HCT116 (cell line): ENCODE results near the gene HIGD1C. TPM values are rescaled to one million over a fixed set of nuclear protein-coding genes. Genes with fewer than 3 reads are reported as not detected.

ENCODE experiments used
- ATAC-seq: fragments of 200-7000 bp; cut with Tn5 transposase; 2 replicates; pipeline ENCODE4 v1.9.1; 2020; ENCODE audit warnings: mild to moderate bottlenecking, moderate library complexity
- BruUV-seq: library from RNA; stranded (reverse); fragments of 400-500 nt; replicated peaks from 2 replicates; lab custom pipeline; 2021; lab: Mats Ljungman, UMichigan
- CTCF ChIA-PET: fragments of 300-600 bp; sonication (Branson Sonifier 250); formaldehyde crosslinking; loops from one replicate; lab custom pipeline; 2021; ENCODE audit warnings: antibody characterized with exemption; lab: Charles Lee
- POLR2A ChIA-PET: fragments of 300-600, 350-600 bp; sonication (Branson Sonifier 250); formaldehyde crosslinking; loops from one replicate; lab custom pipeline; 2021; ENCODE audit warnings: antibody characterized with exemption; lab: Charles Lee
- RAD21 ChIA-PET, 2 experiments: fragments of 300-600 bp; sonication (Branson Sonifier 250); formaldehyde crosslinking; loops; one replicate each; lab custom pipeline; 2023; ENCODE audit warnings: low total read pairs in 2 of 2; ENCODE audit not compliant: uncharacterized antibody in 2 of 2, unreplicated experiment in 2 of 2, low non-redundant PET in 1 of 2; lab: Charles Lee
- DNase-seq: peaks from one replicate; pipeline ENCODE4 v3.0.0-alpha.2; 2010; ENCODE audit warnings: low read depth, low spot score
- H2AFZ ChIP-seq: fragments of 200-600 bp; shearing (Covaris generic), sonication (generic); 2 replicates; pipeline ENCODE4 v1.6.1; 2017; ENCODE audit warnings: low read depth, mixed run types, mixed read lengths, antibody characterized with exemption, low read length; ENCODE audit not compliant: poor library complexity, severe bottlenecking
- H3K27ac ChIP-seq: 2 replicates; pipeline ENCODE4 v1.5.1; 2012; ENCODE audit warnings: low read depth, low read length
- H3K27me3 ChIP-seq: fragments of 200-600 bp; sonication (generic); 2 replicates; pipeline ENCODE4 v1.6.1; 2016; ENCODE audit warnings: mixed run types, low read length, mixed read lengths; ENCODE audit not compliant: insufficient read depth
- H3K36me3 ChIP-seq, 2 experiments: fragments of 200-500 bp in 1 of 2; fragments of 200-600 bp in 1 of 2; sonication (Bioruptor generic) in 1 of 2; sonication (generic) in 1 of 2; 2 replicates each; pipeline versions ENCODE4 v1.5.1 to v1.6.1; 2014 to 2016; ENCODE audit warnings: low read length in 2 of 2, inconsistent platforms in 1 of 2, mixed read lengths in 1 of 2, mixed run types in 1 of 2; ENCODE audit not compliant: insufficient read depth in 2 of 2, control insufficient read depth in 1 of 2
- H3K4me1 ChIP-seq, 2 experiments: fragments of 200-600 bp in 1 of 2; sonication (generic) in 1 of 2; 2 replicates each; pipeline versions ENCODE4 v1.5.1 to v1.6.1; 2012 to 2017; ENCODE audit warnings: low read length in 2 of 2, inconsistent platforms in 1 of 2, mild to moderate bottlenecking in 1 of 2, mixed read lengths in 1 of 2, mixed run types in 1 of 2, moderate library complexity in 1 of 2; ENCODE audit not compliant: insufficient read depth in 2 of 2, control insufficient read depth in 1 of 2
- H3K4me2 ChIP-seq: fragments of 200-600 bp; sonication (generic); 2 replicates; pipeline ENCODE4 v1.6.1; 2017; ENCODE audit warnings: mixed run types, low read length, mixed read lengths
- H3K4me3 ChIP-seq, 2 experiments: fragments of 200-600 bp in 1 of 2; sonication (generic) in 1 of 2; replicated peaks in 1 of 2; 2 replicates each; pipeline ENCODE4 v1.5.1; 2011 to 2016; ENCODE audit warnings: low read length in 2 of 2, control low read depth in 1 of 2, low read depth in 1 of 2, mild to moderate bottlenecking in 1 of 2, mixed read lengths in 1 of 2, mixed run types in 1 of 2
- H3K79me2 ChIP-seq: fragments of 200-600 bp; sonication (generic); 2 replicates; pipeline ENCODE4 v1.6.1; 2017; ENCODE audit warnings: mild to moderate bottlenecking, mixed run types, low read length, moderate library complexity, mixed read lengths; ENCODE audit not compliant: insufficient read depth
- H3K9ac ChIP-seq: fragments of 200-600 bp; sonication (generic); 2 replicates; pipeline ENCODE4 v1.6.1; 2016; ENCODE audit warnings: low read length, mixed read lengths
- H3K9me2 ChIP-seq: fragments of 200-600 bp; sonication (generic), shearing (Covaris generic); 2 replicates; pipeline ENCODE4 v1.6.1; 2017; ENCODE audit warnings: mixed run types, mild to moderate bottlenecking, moderate library complexity; ENCODE audit not compliant: insufficient read depth
- H3K9me3 ChIP-seq, 2 experiments: fragments of 200-500 bp in 1 of 2; fragments of 200-600 bp in 1 of 2; sonication (Bioruptor generic) in 1 of 2; sonication (generic) in 1 of 2; 2 replicates each; pipeline ENCODE4 v1.6.1; 2014 to 2017; ENCODE audit warnings: low read length in 2 of 2, mixed read lengths in 2 of 2, inconsistent platforms in 1 of 2, low read depth in 1 of 2, mild to moderate bottlenecking in 1 of 2, mixed run types in 1 of 2, moderate library complexity in 1 of 2; ENCODE audit not compliant: control insufficient read depth in 1 of 2, insufficient read depth in 1 of 2
- H4K20me1 ChIP-seq: fragments of 200-600 bp; sonication (generic), shearing (Covaris generic); 2 replicates; pipeline ENCODE4 v1.6.1; 2017; ENCODE audit warnings: mixed run types, mild to moderate bottlenecking, moderate library complexity; ENCODE audit not compliant: insufficient read depth
- ATF3 ChIP-seq: IDR thresholded peaks from 2 replicates; pipeline ENCODE4 v1.6.1; 2012
- CBX3 ChIP-seq: IDR thresholded peaks from 2 replicates; pipeline ENCODE4 v1.6.1; 2012; ENCODE audit warnings: low read depth
- CTCF ChIP-seq, 3 experiments: fragments of 200-600 bp in 1 of 3; sonication (generic) in 1 of 3; IDR thresholded peaks in 2 of 3; conservative IDR thresholded peaks in 1 of 3; 2 replicates each; pipeline ENCODE4 v1.5.1; 2012 to 2017; ENCODE audit warnings: low read depth in 2 of 3, low read length in 2 of 3, antibody characterized with exemption in 1 of 3, borderline replicate concordance in 1 of 3, control low read depth in 1 of 3, mild to moderate bottlenecking in 1 of 3, mixed read lengths in 1 of 3, mixed run types in 1 of 3, moderate library complexity in 1 of 3; ENCODE audit not compliant: insufficient read depth in 1 of 3
- EGR1 ChIP-seq: IDR thresholded peaks from 2 replicates; pipeline ENCODE4 v1.6.1; 2012; ENCODE audit warnings: low read depth
- ELF1 ChIP-seq: IDR thresholded peaks from 2 replicates; pipeline ENCODE4 v1.6.1; 2012; ENCODE audit warnings: low read depth, borderline replicate concordance
- EZH2 ChIP-seq: fragments of 200-600 bp; sonication (generic); IDR thresholded peaks from 2 replicates; pipeline ENCODE4 v1.6.1; 2017; ENCODE audit warnings: antibody characterized with exemption, mixed run types
- FOSL1 ChIP-seq: IDR thresholded peaks from 2 replicates; pipeline ENCODE4 v1.6.1; 2012; ENCODE audit warnings: low read depth
- POLR2A ChIP-seq: IDR thresholded peaks from 2 replicates; pipeline ENCODE4 v1.7.0; 2011; ENCODE audit warnings: borderline replicate concordance; ENCODE audit not compliant: insufficient read depth, insufficient read length; ENCODE audit errors: extremely low read depth
- POLR2AphosphoS5 ChIP-seq: IDR thresholded peaks from 2 replicates; pipeline ENCODE4 v1.6.1; 2011; ENCODE audit warnings: mild to moderate bottlenecking, low read depth, low read length, moderate library complexity
- RAD21 ChIP-seq: IDR thresholded peaks from 2 replicates; pipeline ENCODE4 v1.6.1; 2012; ENCODE audit warnings: low read depth, mild to moderate bottlenecking
- SIN3A ChIP-seq: IDR thresholded peaks from 2 replicates; pipeline ENCODE4 v1.6.1; 2012; ENCODE audit warnings: low read depth
- ZBTB33 ChIP-seq: IDR thresholded peaks from 2 replicates; pipeline ENCODE4 v1.6.1; 2011; ENCODE audit warnings: mild to moderate bottlenecking, low read length, moderate library complexity; ENCODE audit not compliant: insufficient replicate concordance; ENCODE audit errors: extremely low read depth
- intact Hi-C: fragments of 100-400 bp; cut with micrococcal nuclease; formaldehyde crosslinking; loops from 2 replicates; pipeline ENCODE4 v1.10.0; 2022
- total RNA-seq: library from RNA; stranded (reverse); gene quantifications from one replicate; pipeline ENCODE4 v1.2.1, GENCODE V29; 2021; ENCODE audit not compliant: unreplicated experiment
- TF ChIP-seq, protein P1 (sequence below): IDR thresholded peaks from 2 replicates; pipeline ENCODE4 v1.6.1; 2012; ENCODE audit warnings: low read depth

HIGD1C gene
- total RNA-seq, 1 experiment from 2014 or later = not detected

DNA sequence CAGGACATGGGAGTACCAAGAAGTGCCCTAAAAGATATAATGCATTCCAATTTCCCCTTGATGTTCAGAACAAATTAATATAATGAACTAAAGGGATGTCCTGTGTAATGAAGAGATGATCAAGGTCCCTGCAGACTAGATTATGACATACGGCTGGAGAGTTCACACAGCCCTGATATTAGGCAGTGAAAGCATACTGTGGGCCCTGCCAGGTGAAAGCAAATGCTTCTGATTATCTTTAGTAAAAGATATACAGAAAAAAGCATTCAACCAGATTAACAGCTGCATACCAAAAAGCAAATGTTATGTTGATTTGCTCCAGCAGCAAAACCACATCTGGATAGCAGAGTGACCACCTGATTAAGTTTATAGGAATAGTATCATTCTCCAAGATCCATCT, 12.1 kb downstream of the HIGD1C start (continued):
- no peak for TF ChIP-seq CTCF (IDR thresholded peaks at IDR 0.05 in 2 of 3, conservative IDR thresholded peaks at IDR 0.05 in 1 of 3; ENCODE audit: borderline replicate concordance in 1 of 3, insufficient read depth in 1 of 3, low read depth in 2 of 3, low read length in 2 of 3)
- TF ChIP-seq RAD21 = no peak
- no peak for TF ChIP-seq POLR2AphosphoS5

- Histone ChIP-seq H2AFZ (no peak overlapping the region), H3K79me2 (no peaks in the 10 kb centered on the region), H3K4me3 (no peak overlapping the region), H3K9me3 (no peaks in the 10 kb centered on the region), H3K4me1 (no peaks in the 10 kb centered on the region), H3K9ac (no peak overlapping the region), H3K27ac (no peak overlapping the region), H3K9me2 (no peaks in the 10 kb centered on the region), H3K36me3 (no peaks in the 10 kb centered on the region), H3K27me3 (no peaks in the 10 kb centered on the region), H4K20me1 (no peaks in the 10 kb centered on the region), H3K4me2 (no peak overlapping the region)
- ChIA-PET POLR2A (no interaction called here), CTCF (no interaction called here), RAD21 (no interaction called here)
- ATAC-seq (no peak), DNase-seq (no peak)
- no TSS peak for BruUV-seq
- TF ChIP-seq POLR2AphosphoS5 (no peak), RAD21 (no peak), CTCF (IDR thresholded peaks at IDR 0.05 in 2 of 3, conservative IDR thresholded peaks at IDR 0.05 in 1 of 3; ENCODE audit: borderline replicate concordance in 1 of 3, insufficient read depth in 1 of 3, low read depth in 2 of 3, low read length in 2 of 3) (no peak), ZBTB33 (no peak), EGR1 (no peak), FOSL1 (no peak), ELF1 (no peak), SIN3A (no peak), EZH2 (no peak), POLR2A (no peak), CBX3 (no peak), ATF3 (no peak)
- TF ChIP-seq, protein P1, sequence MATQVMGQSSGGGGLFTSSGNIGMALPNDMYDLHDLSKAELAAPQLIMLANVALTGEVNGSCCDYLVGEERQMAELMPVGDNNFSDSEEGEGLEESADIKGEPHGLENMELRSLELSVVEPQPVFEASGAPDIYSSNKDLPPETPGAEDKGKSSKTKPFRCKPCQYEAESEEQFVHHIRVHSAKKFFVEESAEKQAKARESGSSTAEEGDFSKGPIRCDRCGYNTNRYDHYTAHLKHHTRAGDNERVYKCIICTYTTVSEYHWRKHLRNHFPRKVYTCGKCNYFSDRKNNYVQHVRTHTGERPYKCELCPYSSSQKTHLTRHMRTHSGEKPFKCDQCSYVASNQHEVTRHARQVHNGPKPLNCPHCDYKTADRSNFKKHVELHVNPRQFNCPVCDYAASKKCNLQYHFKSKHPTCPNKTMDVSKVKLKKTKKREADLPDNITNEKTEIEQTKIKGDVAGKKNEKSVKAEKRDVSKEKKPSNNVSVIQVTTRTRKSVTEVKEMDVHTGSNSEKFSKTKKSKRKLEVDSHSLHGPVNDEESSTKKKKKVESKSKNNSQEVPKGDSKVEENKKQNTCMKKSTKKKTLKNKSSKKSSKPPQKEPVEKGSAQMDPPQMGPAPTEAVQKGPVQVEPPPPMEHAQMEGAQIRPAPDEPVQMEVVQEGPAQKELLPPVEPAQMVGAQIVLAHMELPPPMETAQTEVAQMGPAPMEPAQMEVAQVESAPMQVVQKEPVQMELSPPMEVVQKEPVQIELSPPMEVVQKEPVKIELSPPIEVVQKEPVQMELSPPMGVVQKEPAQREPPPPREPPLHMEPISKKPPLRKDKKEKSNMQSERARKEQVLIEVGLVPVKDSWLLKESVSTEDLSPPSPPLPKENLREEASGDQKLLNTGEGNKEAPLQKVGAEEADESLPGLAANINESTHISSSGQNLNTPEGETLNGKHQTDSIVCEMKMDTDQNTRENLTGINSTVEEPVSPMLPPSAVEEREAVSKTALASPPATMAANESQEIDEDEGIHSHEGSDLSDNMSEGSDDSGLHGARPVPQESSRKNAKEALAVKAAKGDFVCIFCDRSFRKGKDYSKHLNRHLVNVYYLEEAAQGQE = no peak
- intact Hi-C loops = no loop called here
Measured at GRCh38 chr12:50971946-50972345, 19.6 kb downstream of the HIGD1C start.
